Endothelial cell of umbilical vein (primary cell): ENCODE results near the gene DUSP6. TPM values are rescaled to one million over a fixed set of nuclear protein-coding genes. Genes with fewer than 3 reads are reported as not detected.

Experiments
- BruUV-seq: library from RNA; stranded (reverse); fragments of 400-500 nt; replicated peaks from 2 replicates; lab custom pipeline; 2021; lab: Mats Ljungman, UMichigan
- CTCF ChIA-PET: fragments of 300-600, 350-600 bp; sonication (Branson Sonifier 250); formaldehyde crosslinking; loops from one replicate; lab custom pipeline; 2021; ENCODE audit warnings: antibody characterized with exemption, inconsistent platforms; lab: Charles Lee
- POLR2A ChIA-PET: fragments of 300-600, 350-600 bp; sonication (Branson Sonifier 250); formaldehyde crosslinking; loops from one replicate; lab custom pipeline; 2021; ENCODE audit warnings: antibody characterized with exemption, inconsistent platforms; lab: Charles Lee
- DNase-seq: peaks from one replicate; pipeline ENCODE4 v3.0.0-alpha.2; 2011; ENCODE audit warnings: low read depth, low spot score
- FAIRE-seq: peaks from 2 replicates; lab custom pipeline; 2011; peaks lifted over from hg19 to GRCh38; lab: Jason Lieb, UNC
- H2AFZ ChIP-seq: 2 replicates; pipeline ENCODE4 v1.6.0; 2012; ENCODE audit warnings: low read depth, low read length, control low read depth, inconsistent platforms
- H3K27ac ChIP-seq: 2 replicates; pipeline ENCODE4 v1.5.1; 2011; ENCODE audit warnings: low read depth, mild to moderate bottlenecking, control low read depth, low read length, moderate library complexity; ENCODE audit not compliant: insufficient read depth
- H3K27me3 ChIP-seq, 2 experiments: 2 replicates each; pipeline versions ENCODE4 v1.6.0 to v1.6.1; 2011; ENCODE audit warnings: low read length in 2 of 2, mixed read lengths in 1 of 2; ENCODE audit not compliant: control insufficient read depth in 2 of 2, insufficient read depth in 2 of 2
- H3K36me3 ChIP-seq, 2 experiments: 2 replicates in 1 of 2; 3 replicates in 1 of 2; pipeline ENCODE4 v1.5.1; 2011; ENCODE audit warnings: low read length in 2 of 2, mild to moderate bottlenecking in 1 of 2, moderate library complexity in 1 of 2; ENCODE audit not compliant: control insufficient read depth in 2 of 2, insufficient read depth in 2 of 2; ENCODE audit errors: extremely low read depth in 1 of 2
- H3K4me1 ChIP-seq: 3 replicates; pipeline ENCODE4 v1.5.1; 2011; ENCODE audit warnings: mild to moderate bottlenecking, low read length; ENCODE audit not compliant: control insufficient read depth, insufficient read depth; ENCODE audit errors: extremely low read depth
- H3K4me2 ChIP-seq: 2 replicates; pipeline ENCODE4 v1.6.1; 2011; ENCODE audit warnings: low read length, control low read depth, mixed read lengths; ENCODE audit not compliant: insufficient read depth
- H3K4me3 ChIP-seq, 3 experiments: fragments of 200-600 bp in 1 of 3; sonication (generic), shearing (Covaris generic) in 1 of 3; replicated peaks in 1 of 3; 2 replicates each; pipeline ENCODE4 v1.5.1; 2011 to 2016; ENCODE audit warnings: control low read depth in 3 of 3, low read length in 3 of 3, mild to moderate bottlenecking in 2 of 3, inconsistent platforms in 1 of 3, low read depth in 1 of 3, moderate library complexity in 1 of 3; ENCODE audit not compliant: insufficient read depth in 1 of 3
- H3K79me2 ChIP-seq: 2 replicates; pipeline ENCODE4 v1.6.0; 2012; ENCODE audit warnings: low read length, inconsistent platforms; ENCODE audit not compliant: control insufficient read depth, insufficient read depth
- H3K9ac ChIP-seq: replicated peaks from 2 replicates; pipeline ENCODE3; 2011; ENCODE audit warnings: low read length, control low read depth; ENCODE audit not compliant: insufficient read depth; ENCODE audit errors: extremely low read depth
- H3K9me1 ChIP-seq: replicated peaks from 3 replicates; pipeline ENCODE4 v1.6.0; 2011; ENCODE audit warnings: mild to moderate bottlenecking, low read length; ENCODE audit not compliant: control insufficient read depth, insufficient read depth; ENCODE audit errors: extremely low read depth
- H3K9me3 ChIP-seq: replicated peaks from 2 replicates; pipeline ENCODE4 v1.5.1; 2012; ENCODE audit warnings: low read length, inconsistent platforms; ENCODE audit not compliant: control insufficient read depth, insufficient read depth
- H4K20me1 ChIP-seq: replicated peaks from 2 replicates; pipeline ENCODE3; 2011; ENCODE audit warnings: mild to moderate bottlenecking, low read length; ENCODE audit not compliant: control insufficient read depth, insufficient read depth; ENCODE audit errors: extremely low read depth
- EZH2 ChIP-seq: IDR thresholded peaks from 2 replicates; pipeline ENCODE4 v1.6.1; 2012; ENCODE audit warnings: borderline replicate concordance, low read depth, mild to moderate bottlenecking, moderate library complexity, low read length, inconsistent platforms; ENCODE audit not compliant: severe bottlenecking
- FOS ChIP-seq: IDR thresholded peaks from 2 replicates; pipeline ENCODE4 v1.6.1; 2011; ENCODE audit warnings: mild to moderate bottlenecking, low read length, moderate library complexity, borderline replicate concordance; ENCODE audit not compliant: insufficient read depth
- GATA2 ChIP-seq: IDR thresholded peaks from 2 replicates; pipeline ENCODE4 v1.7.0; 2011; ENCODE audit warnings: low read depth, mild to moderate bottlenecking, moderate library complexity, mixed read lengths, low read length; ENCODE audit not compliant: insufficient read length, insufficient read depth
- JUN ChIP-seq: IDR thresholded peaks from 2 replicates; pipeline ENCODE4 v1.6.1; 2011; ENCODE audit warnings: borderline replicate concordance, low read depth; ENCODE audit not compliant: insufficient read length, insufficient read depth
- MAX ChIP-seq: IDR thresholded peaks from 2 replicates; pipeline ENCODE4 v1.6.1; 2011; ENCODE audit not compliant: insufficient read depth, insufficient read length
- MYC ChIP-seq: IDR thresholded peaks from one replicate; pipeline ENCODE4 v1.6.1; 2011; ENCODE audit warnings: mild to moderate bottlenecking, low read depth, low read length
- POLR2A ChIP-seq: IDR thresholded peaks from 2 replicates; pipeline ENCODE4 v1.6.1; 2012; ENCODE audit warnings: low read depth, mild to moderate bottlenecking, control low read depth, low read length
- POLR2AphosphoS5 ChIP-seq: IDR thresholded peaks from 2 replicates; pipeline ENCODE4 v1.6.1; 2012; ENCODE audit warnings: low read depth, mild to moderate bottlenecking, control low read depth, low read length, moderate library complexity; ENCODE audit not compliant: insufficient read depth
- dilution Hi-C: fragments of 300-500 bp; cut with MboI; formaldehyde crosslinking; loops from one replicate; pipeline ENCODE4 v1.15.0; 2019; ENCODE audit warnings: low sequenced_read_pairs; ENCODE audit not compliant: extremely low pct_ligation_motif_present
- intact Hi-C: fragments of 100-400 bp; cut with micrococcal nuclease; formaldehyde crosslinking; loops from one replicate; pipeline ENCODE4 v1.10.0; 2022
- polyA plus RNA-seq, 4 experiments: library from polyadenylated mRNA; depleted of rRNA in 3 of 4; stranded (reverse) in 3 of 4; unstranded in 1 of 4; fragments of >200 nt; gene quantifications; 2 replicates each; pipeline versions ENCODE4 v1.2.1 to v1.2.3, GENCODE V29; 2011 to 2012; ENCODE audit warnings: missing spikeins in 1 of 4
- total RNA-seq: library from RNA; stranded (reverse); gene quantifications from 2 replicates; pipeline ENCODE4 v1.2.3, GENCODE V29; 2021
- TF ChIP-seq, protein P1 (sequence below), 2 donors: IDR thresholded peaks; 1 replicate in 1 of 2; 2 replicates in 1 of 2; pipeline ENCODE4 v1.5.1; 2011; ENCODE audit warnings: low read length in 2 of 2, mild to moderate bottlenecking in 2 of 2, moderate library complexity in 2 of 2, control low read depth in 1 of 2, inconsistent platforms in 1 of 2, low read depth in 1 of 2; ENCODE audit not compliant: insufficient read depth in 1 of 2; ENCODE audit errors: extremely low read depth in 1 of 2

DUSP6 gene
- total and polyA plus RNA-seq, 2 donors (not counting 3 experiments of a cell fraction or from before 2014, with no cell fraction given): 148 to 149 TPM

DNA sequence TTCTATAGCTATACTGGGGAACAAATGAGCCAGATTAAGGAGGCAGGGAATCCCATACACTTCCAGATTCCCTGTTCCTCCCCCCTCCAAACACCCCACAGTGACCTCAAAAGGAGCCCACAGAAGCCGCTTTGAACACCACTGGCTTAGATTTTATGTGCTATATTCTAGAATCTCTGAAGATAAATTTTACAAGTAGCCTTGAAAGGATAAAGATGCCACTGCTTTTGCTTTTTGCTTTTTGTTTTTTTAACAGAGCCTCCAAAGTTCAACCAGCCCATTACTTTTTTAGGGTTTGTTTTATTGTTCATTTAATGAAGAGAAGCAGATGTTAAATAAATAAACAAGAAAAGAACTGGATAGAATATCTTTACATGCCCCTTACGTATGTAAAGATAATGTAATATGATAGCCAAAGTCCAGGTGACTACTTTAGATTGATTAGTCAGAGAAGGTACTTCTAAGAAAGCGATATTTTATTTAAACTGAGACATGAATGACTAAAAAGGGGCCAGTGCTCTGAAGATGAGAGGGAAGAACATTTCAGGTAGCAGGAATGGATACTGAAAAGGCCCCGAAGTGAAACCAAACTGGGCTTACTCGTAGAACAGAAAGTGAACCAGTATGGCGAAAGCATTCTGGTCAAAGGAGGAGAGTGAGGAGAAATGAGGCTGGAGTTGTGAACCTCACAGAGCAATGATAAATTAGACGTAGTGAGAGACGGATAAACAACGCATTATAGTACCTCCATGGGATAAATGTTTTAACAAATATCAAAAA, 44.6 kb downstream of the DUSP6 start:
- Histone ChIP-seq H3K79me2 (no peaks in the 10 kb centered on the region), H3K36me3 (no peaks in the 10 kb centered on the region), H3K9me1 (no peaks in the 10 kb centered on the region), H3K4me3 (no peak overlapping the region), H3K4me2 (no peak overlapping the region), H3K9me3 (no peaks in the 10 kb centered on the region), H3K4me1 (no peaks in the 10 kb centered on the region), H2AFZ (no peak overlapping the region), H3K27me3 (no peaks in the 10 kb centered on the region), H3K27ac (no peak overlapping the region), H3K9ac (no peak overlapping the region), H4K20me1 (no peaks in the 10 kb centered on the region)
- CTCF ChIA-PET: interaction anchor here (0.6 kb wide), 1 partner anchor 8 kb away, joined by 3 read pairs; no protein-coding TSS in a partner anchor
- TF ChIP-seq JUN: no peak
- TF ChIP-seq MAX: no peak
- TF ChIP-seq, protein P1, sequence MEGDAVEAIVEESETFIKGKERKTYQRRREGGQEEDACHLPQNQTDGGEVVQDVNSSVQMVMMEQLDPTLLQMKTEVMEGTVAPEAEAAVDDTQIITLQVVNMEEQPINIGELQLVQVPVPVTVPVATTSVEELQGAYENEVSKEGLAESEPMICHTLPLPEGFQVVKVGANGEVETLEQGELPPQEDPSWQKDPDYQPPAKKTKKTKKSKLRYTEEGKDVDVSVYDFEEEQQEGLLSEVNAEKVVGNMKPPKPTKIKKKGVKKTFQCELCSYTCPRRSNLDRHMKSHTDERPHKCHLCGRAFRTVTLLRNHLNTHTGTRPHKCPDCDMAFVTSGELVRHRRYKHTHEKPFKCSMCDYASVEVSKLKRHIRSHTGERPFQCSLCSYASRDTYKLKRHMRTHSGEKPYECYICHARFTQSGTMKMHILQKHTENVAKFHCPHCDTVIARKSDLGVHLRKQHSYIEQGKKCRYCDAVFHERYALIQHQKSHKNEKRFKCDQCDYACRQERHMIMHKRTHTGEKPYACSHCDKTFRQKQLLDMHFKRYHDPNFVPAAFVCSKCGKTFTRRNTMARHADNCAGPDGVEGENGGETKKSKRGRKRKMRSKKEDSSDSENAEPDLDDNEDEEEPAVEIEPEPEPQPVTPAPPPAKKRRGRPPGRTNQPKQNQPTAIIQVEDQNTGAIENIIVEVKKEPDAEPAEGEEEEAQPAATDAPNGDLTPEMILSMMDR (IDR thresholded peaks at IDR 0.05; ENCODE audit: extremely low read depth in 1 of 2, insufficient read depth in 1 of 2, low read depth in 1 of 2, low read length in 2 of 2): no peak
- no peak for TF ChIP-seq FOS
- no peak for TF ChIP-seq EZH2
- no peak for TF ChIP-seq MYC
- TF ChIP-seq POLR2A: no peak
- no peak for TF ChIP-seq POLR2AphosphoS5
- no peak for TF ChIP-seq GATA2
- intact Hi-C loops (no loop called here), dilution Hi-C loops (no loop called here)
- FAIRE-seq (no peak), DNase-seq (no peak)
- POLR2A ChIA-PET: no interaction called here
- BruUV-seq: no TSS peak
